ENCODE data around the gene TIMM9. TPM values are rescaled to one million over a fixed set of nuclear protein-coding genes. Genes with fewer than 3 reads are reported as not detected.

The TIMM9 gene
- total and polyA plus RNA-seq, 2 donors (not counting 1 experiment from before 2014, with no cell fraction given) = 27.7 to 51.0 TPM

GRCh38 chr14:58439476-58439875 is 12.1 kb upstream of the TIMM9 start:
- Histone ChIP-seq H3K79me2 (ENCODE audit: control insufficient read depth, insufficient read depth, low read length) (peaks cover 10% of the 10 kb centered on the region), H3K4me3 (ENCODE audit: control extremely low read depth in 1 of 5, extremely low read depth in 1 of 5, insufficient read depth in 1 of 5, low read depth in 2 of 5, low read length in 4 of 5) (no peak overlapping the region), H2AFZ (ENCODE audit: insufficient read depth, low read depth, low read length, poor library complexity, severe bottlenecking) (no peak overlapping the region), H3K9me3 (ENCODE audit: control extremely low read depth in 1 of 3, control insufficient read depth in 2 of 3, insufficient read depth in 1 of 3, low read length in 2 of 3) (no peaks in the 10 kb centered on the region), H3K36me3 (replicated peaks in 1 of 2; ENCODE audit: control extremely low read depth in 1 of 2, control insufficient read depth in 1 of 2, extremely low read depth in 1 of 2, insufficient read depth in 2 of 2, low read length in 1 of 2) (peaks cover 0 to 45% of the 10 kb centered on the region in 2 experiments), H3K27me3 (replicated peaks in 1 of 4; ENCODE audit: control extremely low read depth in 1 of 4, control insufficient read depth in 3 of 4, insufficient read depth in 4 of 4, low read length in 3 of 4) (no peaks in the 10 kb centered on the region), H4K20me1 (ENCODE audit: control insufficient read depth, insufficient read depth, low read length, poor library complexity, severe bottlenecking) (no peaks in the 10 kb centered on the region), H3K4me1 (ENCODE audit: control insufficient read depth in 2 of 2, insufficient read depth in 2 of 2, low read length in 2 of 2) (no peaks in the 10 kb centered on the region), H3K27ac (ENCODE audit: low read length in 2 of 2) (no peak overlapping the region), H3K9ac (ENCODE audit: low read length) (no peak overlapping the region), H3K4me2 (replicated peaks; ENCODE audit: low read depth, low read length, poor library complexity, severe bottlenecking) (no peak overlapping the region)
- H3K4me3 Mint-ChIP-seq = no peak overlapping the region
- ATAC-seq (ENCODE audit: low read depth) (no peak), DNase-seq (no peak)
- TF ChIP-seq EZH2 (IDR thresholded peaks at IDR 0.05; ENCODE audit: borderline replicate concordance, insufficient read depth, low read depth, low read length, poor library complexity, severe bottlenecking) = no peak
- TF ChIP-seq CTCF (IDR thresholded peaks at IDR 0.05) = no peak
- H3K27me3 Mint-ChIP-seq = no peaks in the 10 kb centered on the region
- H3K9me3 Mint-ChIP-seq (ENCODE audit: insufficient read depth) = no peaks in the 10 kb centered on the region
- intact Hi-C loops (cut with micrococcal nuclease) = no loop called here
- no peaks in the 10 kb centered on the region for H3K4me1 Mint-ChIP-seq
- ChIA-PET POLR2A (no interaction called here), CTCF (no interaction called here)
- WGBS (ENCODE audit: insufficient coverage) = 67% methylated on average over 1 of the region's 5 CpGs
- no peak overlapping the region for H3K27ac Mint-ChIP-seq

GRCh38 chr14:58430156-58430555 is 2.8 kb upstream of the TIMM9 start:
- no peak overlapping the region for H3K27ac ChIP-seq (ENCODE audit: low read length in 2 of 2)
- H2AFZ ChIP-seq (ENCODE audit: insufficient read depth, low read depth, low read length, poor library complexity, severe bottlenecking) = no peak overlapping the region
- no peaks in the 10 kb centered on the region for H3K27me3 ChIP-seq (replicated peaks in 1 of 4; ENCODE audit: control extremely low read depth in 1 of 4, control insufficient read depth in 3 of 4, insufficient read depth in 4 of 4, low read length in 3 of 4)
- Mint-ChIP-seq H3K9me3 (ENCODE audit: insufficient read depth) (no peaks in the 10 kb centered on the region), H3K4me1 (peaks cover 35% of the 10 kb centered on the region), H3K4me3 (no peak overlapping the region), H3K27ac (peak overlapping the region; percentile 51), H3K27me3 (no peaks in the 10 kb centered on the region)
- H3K36me3 ChIP-seq (replicated peaks in 1 of 2; ENCODE audit: control extremely low read depth in 1 of 2, control insufficient read depth in 1 of 2, extremely low read depth in 1 of 2, insufficient read depth in 2 of 2, low read length in 1 of 2) = peaks cover 0 to 15% of the 10 kb centered on the region in 2 experiments
- no peaks in the 10 kb centered on the region for H3K9me3 ChIP-seq (ENCODE audit: control extremely low read depth in 1 of 3, control insufficient read depth in 2 of 3, insufficient read depth in 1 of 3, low read length in 2 of 3)
- peaks cover 44% of the 10 kb centered on the region for H3K79me2 ChIP-seq (ENCODE audit: control insufficient read depth, insufficient read depth, low read length)
- ATAC-seq (ENCODE audit: low read depth) (no peak), DNase-seq (no peak)
- H3K9ac ChIP-seq (ENCODE audit: low read length) = no peak overlapping the region
- TF ChIP-seq EZH2 (IDR thresholded peaks at IDR 0.05; ENCODE audit: borderline replicate concordance, insufficient read depth, low read depth, low read length, poor library complexity, severe bottlenecking) (no peak), CTCF (IDR thresholded peaks at IDR 0.05) (no peak)
- intact Hi-C loops (cut with micrococcal nuclease) = no loop called here
- H3K4me2 ChIP-seq (replicated peaks; ENCODE audit: low read depth, low read length, poor library complexity, severe bottlenecking) = no peak overlapping the region
- ChIA-PET CTCF (interaction anchor here (0.5 kb wide), 1 partner anchor 8 kb away, joined by 3 read pairs; no protein-coding TSS in a partner anchor), POLR2A (interaction anchor here (1.0 kb wide), 1 partner anchor 132 kb away, joined by 3 read pairs; the partner anchor contains the start of gene ARID4A)
- peaks cover 15 to 19% of the 10 kb centered on the region in 2 donors for H3K4me1 ChIP-seq (ENCODE audit: control insufficient read depth in 2 of 2, insufficient read depth in 2 of 2, low read length in 2 of 2)
- no CpG with 5 or more reads among the region's 1 CpG for WGBS (ENCODE audit: insufficient coverage)
- H4K20me1 ChIP-seq (ENCODE audit: control insufficient read depth, insufficient read depth, low read length, poor library complexity, severe bottlenecking) = no peaks in the 10 kb centered on the region
- no peak overlapping the region for H3K4me3 ChIP-seq (ENCODE audit: control extremely low read depth in 1 of 5, extremely low read depth in 1 of 5, insufficient read depth in 1 of 5, low read depth in 2 of 5, low read length in 4 of 5)

All from B cell (primary cell).